Parathyroid adenoma (tissue), 2 donors: ENCODE measurements around the gene SLC1A4.

Experiments used
- H2AFZ ChIP-seq: fragments of 300-600 bp; sonication (generic); one replicate; pipeline ENCODE4 v1.7.0; 2017; ENCODE audit warnings: antibody characterized with exemption, mild to moderate bottlenecking
- H3K27ac ChIP-seq: fragments of 300-600 bp; sonication (generic); one replicate; pipeline ENCODE4 v1.7.0; 2017
- H3K27me3 ChIP-seq: fragments of 300-600 bp; sonication (generic); one replicate; pipeline ENCODE4 v1.7.0; 2017; ENCODE audit warnings: low read length; ENCODE audit not compliant: control insufficient read depth, insufficient read depth
- H3K36me3 ChIP-seq: fragments of 300-600 bp; sonication (generic); one replicate; pipeline ENCODE4 v1.7.0; 2017; ENCODE audit warnings: low read length; ENCODE audit not compliant: control insufficient read depth, insufficient read depth
- H3K4me1 ChIP-seq: fragments of 300-600 bp; sonication (generic); one replicate; pipeline ENCODE4 v1.7.0; 2017; ENCODE audit warnings: control low read depth
- H3K4me2 ChIP-seq: fragments of 300-600 bp; sonication (generic); one replicate; pipeline ENCODE4 v1.7.0; 2017; ENCODE audit warnings: low read length
- H3K4me3 ChIP-seq: fragments of 300-600 bp; sonication (generic); one replicate; pipeline ENCODE4 v1.7.0; 2017; ENCODE audit warnings: low read depth, low read length
- H3K79me2 ChIP-seq: fragments of 300-600 bp; sonication (generic); one replicate; pipeline ENCODE4 v1.7.0; 2017; ENCODE audit warnings: control low read depth
- H3K9ac ChIP-seq: fragments of 300-600 bp; sonication (generic); one replicate; pipeline ENCODE4 v1.7.0; 2017; ENCODE audit warnings: mild to moderate bottlenecking
- H3K9me3 ChIP-seq: fragments of 300-600 bp; sonication (generic); one replicate; pipeline ENCODE4 v1.7.0; 2017; ENCODE audit warnings: low read length; ENCODE audit not compliant: control insufficient read depth
- CTCF ChIP-seq: fragments of 300-600 bp; sonication (generic); IDR thresholded peaks from one replicate; pipeline ENCODE4 v1.7.0; 2017; ENCODE audit warnings: antibody characterized with exemption, mild to moderate bottlenecking
- donor health status: primary hyperparathyroidism.

The SLC1A4 gene

GRCh38 chr2:65026154-65026553 is 37.0 kb downstream of the SLC1A4 start:
- H3K4me1 ChIP-seq = peaks cover 5% of the 10 kb centered on the region
- no peaks in the 10 kb centered on the region for H3K79me2 ChIP-seq
- no peak overlapping the region for H3K4me2 ChIP-seq
- H3K27ac ChIP-seq = no peak overlapping the region
- no peak overlapping the region for H2AFZ ChIP-seq
- H3K4me3 ChIP-seq = no peak overlapping the region
- H3K9me3 ChIP-seq = no peaks in the 10 kb centered on the region
- no peaks in the 10 kb centered on the region for H3K27me3 ChIP-seq
- no peak for TF ChIP-seq CTCF
- H3K36me3 ChIP-seq = no peaks in the 10 kb centered on the region
- no peak overlapping the region for H3K9ac ChIP-seq

GRCh38 chr2:65026704-65027464 is 37.7 kb downstream of the SLC1A4 start:
- H3K27ac ChIP-seq = no peak overlapping the region
- no peaks in the 10 kb centered on the region for H3K27me3 ChIP-seq
- peaks cover 5% of the 10 kb centered on the region for H3K4me1 ChIP-seq
- H3K36me3 ChIP-seq = no peaks in the 10 kb centered on the region
- H3K4me3 ChIP-seq = no peak overlapping the region
- TF ChIP-seq CTCF = no peak
- H3K9me3 ChIP-seq = no peaks in the 10 kb centered on the region
- no peak overlapping the region for H2AFZ ChIP-seq
- H3K9ac ChIP-seq = no peak overlapping the region
- no peaks in the 10 kb centered on the region for H3K79me2 ChIP-seq
- H3K4me2 ChIP-seq = no peak overlapping the region

- no peak overlapping the region for H3K27ac ChIP-seq
- H3K4me1 ChIP-seq = peaks cover 5% of the 10 kb centered on the region
- no peaks in the 10 kb centered on the region for H3K79me2 ChIP-seq
- H3K4me2 ChIP-seq = no peak overlapping the region
- H2AFZ ChIP-seq = no peak overlapping the region
- no peaks in the 10 kb centered on the region for H3K9me3 ChIP-seq
- H3K9ac ChIP-seq = no peak overlapping the region
- no peak for TF ChIP-seq CTCF
- H3K36me3 ChIP-seq = no peaks in the 10 kb centered on the region
- H3K27me3 ChIP-seq = no peaks in the 10 kb centered on the region
- H3K4me3 ChIP-seq = no peak overlapping the region
Observed at GRCh38 chr2:65027616-65028244, 38.5 kb downstream of the SLC1A4 start.

GRCh38 chr2:65030476-65031332 is 41.5 kb downstream of the SLC1A4 start:
- Histone ChIP-seq H3K4me2 (no peak overlapping the region), H3K9me3 (no peaks in the 10 kb centered on the region), H3K4me3 (no peak overlapping the region), H2AFZ (no peak overlapping the region), H3K27ac (no peak overlapping the region), H3K4me1 (peaks cover 5% of the 10 kb centered on the region), H3K9ac (no peak overlapping the region), H3K27me3 (no peaks in the 10 kb centered on the region), H3K36me3 (no peaks in the 10 kb centered on the region), H3K79me2 (no peaks in the 10 kb centered on the region)
- no peak for TF ChIP-seq CTCF
